Calu3 (cell line): Measurements from ENCODE around the gene PIAS1. TPM values are rescaled to one million over a fixed set of nuclear protein-coding genes. Genes with fewer than 3 reads are reported as not detected.

Source experiments
- BruUV-seq: library from RNA; stranded (reverse); fragments of 400-500 nt; replicated peaks from 2 replicates; lab custom pipeline; 2021; lab: Mats Ljungman, UMichigan
- CTCF ChIA-PET: fragments of 300-600 bp; sonication (Branson Sonifier 250); formaldehyde crosslinking; loops from one replicate; lab custom pipeline; 2022; ENCODE audit warnings: antibody characterized with exemption; lab: Charles Lee
- DNase-seq: peaks from one replicate; pipeline ENCODE4 v3.0.0; 2022
- H3K27ac Mint-ChIP-seq: one replicate; pipeline ENCODE4 v1.8.0; 2022; ENCODE audit warnings: mixed read lengths; ENCODE audit not compliant: unreplicated experiment
- H3K27me3 Mint-ChIP-seq: one replicate; pipeline ENCODE4 v1.8.0; 2022; ENCODE audit warnings: mixed read lengths; ENCODE audit not compliant: unreplicated experiment
- H3K36me3 Mint-ChIP-seq: one replicate; pipeline ENCODE4 v1.8.0; 2022; ENCODE audit warnings: mild to moderate bottlenecking, moderate library complexity, mixed read lengths; ENCODE audit not compliant: insufficient read depth, unreplicated experiment
- H3K4me1 Mint-ChIP-seq: one replicate; pipeline ENCODE4 v1.8.0; 2022; ENCODE audit warnings: mild to moderate bottlenecking, low read depth, mixed read lengths; ENCODE audit not compliant: unreplicated experiment
- H3K4me3 Mint-ChIP-seq: one replicate; pipeline ENCODE4 v1.8.0; 2022; ENCODE audit warnings: mild to moderate bottlenecking, low read depth, moderate library complexity, mixed read lengths; ENCODE audit not compliant: unreplicated experiment
- H3K9me3 Mint-ChIP-seq: one replicate; pipeline ENCODE4 v1.8.0; 2022; ENCODE audit warnings: low read depth, mixed read lengths; ENCODE audit not compliant: unreplicated experiment
- CTCF ChIP-seq: fragments of 200-600 bp; IDR thresholded peaks from one replicate; pipeline ENCODE4 v1.8.0; 2022; ENCODE audit warnings: antibody characterized with exemption; ENCODE audit not compliant: unreplicated experiment
- intact Hi-C: fragments of 100-400 bp; cut with micrococcal nuclease; formaldehyde crosslinking; loops from one replicate; pipeline ENCODE4 v1.10.0; 2022; ENCODE audit not compliant: unreplicated experiment
- total RNA-seq: library from RNA; stranded (reverse); gene quantifications from 2 replicates; pipeline ENCODE4 v1.2.3, GENCODE V29; 2022

The PIAS1 gene
- total RNA-seq, 1 experiment from 2014 or later = 51.7 TPM

- no peak for TF ChIP-seq CTCF
- H3K27me3 Mint-ChIP-seq = no peaks in the 10 kb centered on the region
- H3K4me1 Mint-ChIP-seq = no peaks in the 10 kb centered on the region
- H3K36me3 Mint-ChIP-seq = no peaks in the 10 kb centered on the region
- H3K27ac Mint-ChIP-seq = no peak overlapping the region
- H3K9me3 Mint-ChIP-seq = no peaks in the 10 kb centered on the region
- CTCF ChIA-PET = interaction anchor here (0.7 kb wide), 1 partner anchor 18 kb away, joined by 3 read pairs; no protein-coding TSS in a partner anchor
- H3K4me3 Mint-ChIP-seq = no peak overlapping the region
- DNase-seq = no peak
- BruUV-seq = no TSS peak
- intact Hi-C loops = no loop called here
Measured at GRCh38 chr15:68213991-68214837, 160.1 kb downstream of the PIAS1 start.

GRCh38 chr15:68214838-68215254 is 160.7 kb downstream of the PIAS1 start:
- Mint-ChIP-seq H3K4me1 (no peaks in the 10 kb centered on the region), H3K27me3 (no peaks in the 10 kb centered on the region), H3K27ac (no peak overlapping the region), H3K9me3 (no peaks in the 10 kb centered on the region), H3K4me3 (no peak overlapping the region), H3K36me3 (no peaks in the 10 kb centered on the region)
- DNase-seq = no peak
- intact Hi-C loops = no loop called here
- TF ChIP-seq CTCF = no peak
- CTCF ChIA-PET = interaction anchor here (0.7 kb wide), 1 partner anchor 19 kb away, joined by 3 read pairs; no protein-coding TSS in a partner anchor
- BruUV-seq = no TSS peak

GRCh38 chr15:68217341-68217740 is 163.2 kb downstream of the PIAS1 start:
- H3K9me3 Mint-ChIP-seq = no peaks in the 10 kb centered on the region
- no peak for TF ChIP-seq CTCF
- H3K36me3 Mint-ChIP-seq = no peaks in the 10 kb centered on the region
- H3K4me3 Mint-ChIP-seq = no peak overlapping the region
- H3K4me1 Mint-ChIP-seq = no peaks in the 10 kb centered on the region
- DNase-seq = no peak
- BruUV-seq = no TSS peak
- CTCF ChIA-PET = interaction anchor here (1.8 kb wide), 1 partner anchor 12 kb away, joined by 4 read pairs; the partner anchor contains the start of gene CALML4
- no peak overlapping the region for H3K27ac Mint-ChIP-seq
- no peaks in the 10 kb centered on the region for H3K27me3 Mint-ChIP-seq
- intact Hi-C loops = no loop called here

GRCh38 chr15:68218331-68218730 is 164.2 kb downstream of the PIAS1 start:
- no peak for TF ChIP-seq CTCF
- Mint-ChIP-seq H3K9me3 (no peaks in the 10 kb centered on the region), H3K27me3 (no peaks in the 10 kb centered on the region), H3K36me3 (peaks cover 5% of the 10 kb centered on the region), H3K27ac (no peak overlapping the region), H3K4me3 (no peak overlapping the region), H3K4me1 (no peaks in the 10 kb centered on the region)
- CTCF ChIA-PET = no interaction called here
- no TSS peak for BruUV-seq
- intact Hi-C loops = no loop called here
- DNase-seq = no peak
